Measurements from ENCODE around the gene LRRC1. TPM values are rescaled to one million over a fixed set of nuclear protein-coding genes. Genes with fewer than 3 reads are reported as not detected.

LRRC1 gene
- total and polyA plus RNA-seq, 2 of the 13 experiments (the other 11 are each of a cell fraction or from before 2014, with no cell fraction given), result 15.6 to 27.7 TPM

DNA sequence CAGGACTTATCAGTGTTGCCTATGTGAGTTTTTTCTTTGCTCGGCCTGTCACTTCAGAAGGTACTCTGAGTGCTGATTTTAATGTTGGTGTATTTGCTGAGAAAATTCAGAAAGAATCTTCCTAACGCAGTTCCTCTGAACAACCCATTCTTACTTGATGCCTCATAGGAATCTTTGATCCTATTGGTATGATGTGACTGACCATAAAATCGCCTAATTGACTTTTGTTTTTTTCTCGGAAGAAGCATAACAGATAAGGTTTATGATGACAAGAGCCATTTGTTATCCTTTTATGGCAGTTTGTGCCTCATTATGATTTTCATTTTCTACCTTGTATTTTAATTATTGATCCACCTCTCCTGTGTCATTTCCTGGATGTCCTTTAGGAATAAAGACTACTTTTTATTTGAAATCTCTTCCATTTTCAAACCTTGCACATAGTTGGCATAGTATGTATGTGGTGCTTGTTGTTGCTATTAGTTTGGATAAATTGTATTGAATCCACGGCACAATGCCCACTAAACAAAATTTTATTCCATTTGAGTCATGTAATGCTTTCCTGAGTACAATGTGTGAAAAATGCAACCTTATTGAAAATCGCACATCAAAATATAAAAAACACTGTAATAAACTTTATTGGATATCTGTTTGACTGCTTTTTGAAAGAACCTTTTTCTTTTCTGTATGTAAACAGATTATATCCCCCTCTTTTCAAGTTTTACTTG lies 37.3 kb downstream of the LRRC1 start:
- DNase-seq (ENCODE audit: low spot score), result no peak
- ChIA-PET CTCF (ENCODE audit: low intra/inter-chr PET ratio, low total read pairs) (no interaction called here), POLR2A (no interaction called here)
- peaks cover 14% of the 10 kb centered on the region for H4K20me1 ChIP-seq (ENCODE audit: insufficient read depth, low read length)
- no peak overlapping the region for H3K9ac ChIP-seq (ENCODE audit: insufficient read depth, low read depth, low read length)
- H3K27ac ChIP-seq (ENCODE audit: extremely low read length, insufficient read depth, low read length), result no peak overlapping the region
- H3K27me3 ChIP-seq (ENCODE audit: control insufficient read depth in 1 of 2, insufficient read depth in 2 of 2, low read length in 2 of 2), result no peaks in the 10 kb centered on the region
- H3K36me3 ChIP-seq (replicated peaks in 1 of 2; ENCODE audit: control insufficient read depth in 1 of 2, insufficient read depth in 2 of 2, low read length in 2 of 2), result no peaks in the 10 kb centered on the region
- no TSS peak for BruUV-seq (replicated peaks)
- no peaks in the 10 kb centered on the region for H3K9me3 ChIP-seq (ENCODE audit: low read length)
- no peak for ATAC-seq
- no peak overlapping the region for H2AFZ ChIP-seq (ENCODE audit: low read length)
- intact Hi-C loops (cut with micrococcal nuclease; ENCODE audit: unreplicated experiment), result no loop called here
- no peak for FAIRE-seq
- H3K79me2 ChIP-seq (ENCODE audit: insufficient read depth, low read length), result peaks cover 69% of the 10 kb centered on the region
- in situ Hi-C loops (cut with HindIII; ENCODE audit: extremely low pct_ligation_motif_present, low pct_unique_long_range_greater_than_20kb), result no loop called here
- WGBS (ENCODE audit: low lambda C conversion rate), result 94% methylated on average over 6 of the region's 6 CpGs
- H3K4me3 ChIP-seq (replicated peaks in 1 of 3; ENCODE audit: insufficient read depth in 1 of 3, low read depth in 2 of 3, low read length in 3 of 3), result no peak overlapping the region
- H3K4me2 ChIP-seq (ENCODE audit: low read depth, low read length), result no peak overlapping the region
- peaks cover 36% of the 10 kb centered on the region for H3K4me1 ChIP-seq (ENCODE audit: insufficient read depth, low read length)
- TF ChIP-seq DMAP1 (CRISPR knock-in tag; IDR thresholded peaks at IDR 0.05) (no peak), CBFB (CRISPR knock-in tag; IDR thresholded peaks at IDR 0.05) (no peak), FIP1L1 (IDR thresholded peaks at IDR 0.05; ENCODE audit: borderline replicate concordance, insufficient read depth, low read depth, low read length) (no peak), CREM (IDR thresholded peaks at IDR 0.05) (no peak), CREM (CRISPR knock-in tag; IDR thresholded peaks at IDR 0.05) (no peak), NCOA1 (CRISPR knock-in tag; IDR thresholded peaks at IDR 0.05) (no peak), ZNF773 (CRISPR knock-in tag; IDR thresholded peaks at IDR 0.05; ENCODE audit: borderline replicate concordance) (no peak), PAXIP1 (CRISPR knock-in tag; conservative IDR thresholded peaks at IDR 0.05) (no peak), ZNF710 (CRISPR knock-in tag; IDR thresholded peaks at IDR 0.05; ENCODE audit: borderline replicate concordance) (no peak), ESRRA (CRISPR knock-in tag; IDR thresholded peaks at IDR 0.05; ENCODE audit: low read depth) (no peak), ZNF143 (CRISPR knock-in tag; IDR thresholded peaks at IDR 0.05) (no peak), STAG1 (CRISPR knock-in tag; IDR thresholded peaks at IDR 0.05) (no peak), KMT2A (CRISPR knock-in tag; IDR thresholded peaks at IDR 0.05) (no peak), KLF12 (CRISPR knock-in tag; IDR thresholded peaks at IDR 0.05; ENCODE audit: borderline replicate concordance) (no peak), SRF (IDR thresholded peaks at IDR 0.05; ENCODE audit: low read depth, low read length) (no peak), ARHGAP35 (CRISPR knock-in tag; IDR thresholded peaks at IDR 0.05; ENCODE audit: borderline replicate concordance) (no peak)
- TF ChIP-seq, protein P1, sequence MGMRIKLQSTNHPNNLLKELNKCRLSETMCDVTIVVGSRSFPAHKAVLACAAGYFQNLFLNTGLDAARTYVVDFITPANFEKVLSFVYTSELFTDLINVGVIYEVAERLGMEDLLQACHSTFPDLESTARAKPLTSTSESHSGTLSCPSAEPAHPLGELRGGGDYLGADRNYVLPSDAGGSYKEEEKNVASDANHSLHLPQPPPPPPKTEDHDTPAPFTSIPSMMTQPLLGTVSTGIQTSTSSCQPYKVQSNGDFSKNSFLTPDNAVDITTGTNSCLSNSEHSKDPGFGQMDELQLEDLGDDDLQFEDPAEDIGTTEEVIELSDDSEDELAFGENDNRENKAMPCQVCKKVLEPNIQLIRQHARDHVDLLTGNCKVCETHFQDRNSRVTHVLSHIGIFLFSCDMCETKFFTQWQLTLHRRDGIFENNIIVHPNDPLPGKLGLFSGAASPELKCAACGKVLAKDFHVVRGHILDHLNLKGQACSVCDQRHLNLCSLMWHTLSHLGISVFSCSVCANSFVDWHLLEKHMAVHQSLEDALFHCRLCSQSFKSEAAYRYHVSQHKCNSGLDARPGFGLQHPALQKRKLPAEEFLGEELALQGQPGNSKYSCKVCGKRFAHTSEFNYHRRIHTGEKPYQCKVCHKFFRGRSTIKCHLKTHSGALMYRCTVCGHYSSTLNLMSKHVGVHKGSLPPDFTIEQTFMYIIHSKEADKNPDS (CRISPR knock-in tag; IDR thresholded peaks at IDR 0.05), result no peak

All from HepG2 (cell line).